ENCODE data around the gene NATD1.

Gene NATD1

DNA sequence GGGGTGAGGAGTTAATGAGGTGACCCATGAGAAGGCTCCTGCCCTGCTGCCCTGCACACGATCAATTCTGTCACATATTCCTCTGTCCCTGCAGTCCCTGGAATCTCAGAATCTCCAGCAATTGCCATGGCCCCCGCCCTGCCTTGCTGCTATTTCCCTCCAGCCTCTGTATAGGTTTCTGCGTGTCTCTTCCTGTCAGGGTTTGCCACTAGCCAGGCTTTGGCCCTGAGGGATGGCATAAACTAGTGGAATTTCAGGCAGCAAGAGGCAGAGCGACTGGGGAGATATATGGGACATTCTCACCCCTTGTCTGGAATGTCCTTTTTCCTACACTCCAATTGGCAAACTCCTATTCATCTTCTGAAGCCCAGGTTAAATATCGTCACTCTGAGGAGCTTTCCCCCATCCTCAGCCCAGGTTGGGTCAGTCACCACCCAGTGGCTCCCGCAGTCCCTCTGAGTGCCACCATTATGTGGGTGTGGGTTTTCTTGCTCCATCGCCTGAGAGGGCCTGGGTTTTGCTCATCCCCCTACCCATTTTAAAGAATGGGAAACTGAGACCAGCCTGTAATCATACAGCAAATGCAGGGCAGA, 15.5 kb upstream of the NATD1 start:
- TF ChIP-seq, protein P1, sequence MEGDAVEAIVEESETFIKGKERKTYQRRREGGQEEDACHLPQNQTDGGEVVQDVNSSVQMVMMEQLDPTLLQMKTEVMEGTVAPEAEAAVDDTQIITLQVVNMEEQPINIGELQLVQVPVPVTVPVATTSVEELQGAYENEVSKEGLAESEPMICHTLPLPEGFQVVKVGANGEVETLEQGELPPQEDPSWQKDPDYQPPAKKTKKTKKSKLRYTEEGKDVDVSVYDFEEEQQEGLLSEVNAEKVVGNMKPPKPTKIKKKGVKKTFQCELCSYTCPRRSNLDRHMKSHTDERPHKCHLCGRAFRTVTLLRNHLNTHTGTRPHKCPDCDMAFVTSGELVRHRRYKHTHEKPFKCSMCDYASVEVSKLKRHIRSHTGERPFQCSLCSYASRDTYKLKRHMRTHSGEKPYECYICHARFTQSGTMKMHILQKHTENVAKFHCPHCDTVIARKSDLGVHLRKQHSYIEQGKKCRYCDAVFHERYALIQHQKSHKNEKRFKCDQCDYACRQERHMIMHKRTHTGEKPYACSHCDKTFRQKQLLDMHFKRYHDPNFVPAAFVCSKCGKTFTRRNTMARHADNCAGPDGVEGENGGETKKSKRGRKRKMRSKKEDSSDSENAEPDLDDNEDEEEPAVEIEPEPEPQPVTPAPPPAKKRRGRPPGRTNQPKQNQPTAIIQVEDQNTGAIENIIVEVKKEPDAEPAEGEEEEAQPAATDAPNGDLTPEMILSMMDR (IDR thresholded peaks at IDR 0.05; ENCODE audit: borderline replicate concordance, control extremely low read depth, extremely low read depth, insufficient read depth, missing control alignments), result no peak
- in situ Hi-C loops (cut with MboI; ENCODE audit: low sequenced_read_pairs, unreplicated experiment), result no loop called here
- no peak for DNase-seq (ENCODE audit: low spot score)

DNA sequence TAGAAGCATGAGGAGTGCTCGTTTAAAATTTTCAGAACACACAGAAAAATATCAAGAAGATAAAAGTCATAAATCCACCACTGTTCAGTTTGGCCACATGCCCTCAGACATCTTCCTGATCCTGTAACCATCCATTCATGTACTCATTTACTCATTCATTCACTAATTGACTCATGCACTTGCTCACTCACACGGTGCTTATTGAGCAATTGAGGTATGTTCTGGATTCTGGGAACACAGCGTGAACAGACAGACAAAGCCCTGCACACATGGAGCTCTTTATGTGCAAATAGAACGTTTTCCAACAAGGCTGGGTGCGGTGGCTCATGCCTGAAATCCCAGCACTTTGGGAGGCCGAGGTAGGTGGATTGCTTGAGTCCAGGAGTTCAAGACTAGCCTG, 10.2 kb upstream of the NATD1 start:
- TF ChIP-seq, protein P1 (IDR thresholded peaks at IDR 0.05; ENCODE audit: borderline replicate concordance, control extremely low read depth, extremely low read depth, insufficient read depth, missing control alignments), result no peak
- DNase-seq (ENCODE audit: low spot score), result no peak
- in situ Hi-C loops (cut with MboI; ENCODE audit: low sequenced_read_pairs, unreplicated experiment), result no loop called here

DNA sequence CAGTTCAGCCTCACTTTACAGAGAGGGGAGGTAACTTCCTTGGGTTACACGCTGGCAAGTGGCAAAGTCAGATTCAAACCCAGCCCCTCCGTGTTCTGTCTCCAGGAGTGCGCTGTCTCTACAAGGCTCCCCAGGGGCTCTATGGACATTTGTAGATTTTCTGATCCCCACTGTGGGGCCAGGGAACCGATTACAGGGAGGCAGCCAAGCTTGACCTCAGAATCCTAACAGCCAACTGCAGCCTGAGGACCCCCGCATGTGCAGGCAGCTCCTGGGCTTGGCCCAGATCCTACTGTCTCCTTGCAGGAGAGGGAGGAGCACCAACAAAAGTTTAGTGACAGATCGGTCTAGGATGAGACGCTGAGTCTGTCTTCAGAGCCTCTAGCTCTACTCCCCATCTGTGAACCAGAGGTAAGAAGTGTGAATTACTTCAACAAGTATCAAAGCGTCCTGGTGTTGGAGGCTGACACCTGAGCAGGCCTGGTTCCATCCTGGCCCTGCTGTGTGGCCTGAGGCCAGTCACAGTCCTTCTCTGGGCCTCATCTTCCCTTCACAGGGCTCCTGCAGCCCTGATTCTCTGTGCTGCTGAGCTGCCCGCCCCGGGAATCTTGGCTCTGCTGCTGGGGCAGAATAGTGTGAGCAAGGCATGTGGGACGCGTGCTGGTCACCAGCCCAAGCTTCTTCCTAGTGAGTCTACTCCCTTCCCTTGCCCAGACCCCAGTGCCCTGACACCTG, 9.2 kb upstream of the NATD1 start:
- TF ChIP-seq, protein P1 (IDR thresholded peaks at IDR 0.05; ENCODE audit: borderline replicate concordance, control extremely low read depth, extremely low read depth, insufficient read depth, missing control alignments), result no peak
- no peak for DNase-seq (ENCODE audit: low spot score)
- in situ Hi-C loops (cut with MboI; ENCODE audit: low sequenced_read_pairs, unreplicated experiment), result no loop called here

DNA sequence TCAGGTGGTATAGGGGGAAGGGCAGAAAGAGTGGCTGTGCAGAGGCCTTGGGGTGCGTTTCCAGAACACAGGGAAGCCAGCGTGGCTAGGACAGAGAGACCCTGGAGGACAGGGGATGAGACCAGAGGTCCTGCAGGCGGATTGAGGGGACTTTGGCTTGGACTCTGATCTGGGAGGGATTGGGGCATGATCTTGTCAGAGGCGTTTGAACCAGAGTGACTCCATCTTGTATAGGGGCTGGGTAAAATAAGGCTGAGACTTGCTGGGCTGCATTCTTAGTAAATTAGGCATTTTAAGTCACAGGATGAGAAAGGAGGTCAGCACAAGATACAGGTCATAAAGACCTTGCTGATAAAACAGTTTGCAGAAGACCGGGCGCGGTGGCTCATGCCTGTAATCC, 5.4 kb upstream of the NATD1 start:
- no peak for DNase-seq (ENCODE audit: low spot score)
- TF ChIP-seq, protein P1 (IDR thresholded peaks at IDR 0.05; ENCODE audit: borderline replicate concordance, control extremely low read depth, extremely low read depth, insufficient read depth, missing control alignments), result no peak
- in situ Hi-C loops (cut with MboI; ENCODE audit: low sequenced_read_pairs, unreplicated experiment), result no loop called here

DNA sequence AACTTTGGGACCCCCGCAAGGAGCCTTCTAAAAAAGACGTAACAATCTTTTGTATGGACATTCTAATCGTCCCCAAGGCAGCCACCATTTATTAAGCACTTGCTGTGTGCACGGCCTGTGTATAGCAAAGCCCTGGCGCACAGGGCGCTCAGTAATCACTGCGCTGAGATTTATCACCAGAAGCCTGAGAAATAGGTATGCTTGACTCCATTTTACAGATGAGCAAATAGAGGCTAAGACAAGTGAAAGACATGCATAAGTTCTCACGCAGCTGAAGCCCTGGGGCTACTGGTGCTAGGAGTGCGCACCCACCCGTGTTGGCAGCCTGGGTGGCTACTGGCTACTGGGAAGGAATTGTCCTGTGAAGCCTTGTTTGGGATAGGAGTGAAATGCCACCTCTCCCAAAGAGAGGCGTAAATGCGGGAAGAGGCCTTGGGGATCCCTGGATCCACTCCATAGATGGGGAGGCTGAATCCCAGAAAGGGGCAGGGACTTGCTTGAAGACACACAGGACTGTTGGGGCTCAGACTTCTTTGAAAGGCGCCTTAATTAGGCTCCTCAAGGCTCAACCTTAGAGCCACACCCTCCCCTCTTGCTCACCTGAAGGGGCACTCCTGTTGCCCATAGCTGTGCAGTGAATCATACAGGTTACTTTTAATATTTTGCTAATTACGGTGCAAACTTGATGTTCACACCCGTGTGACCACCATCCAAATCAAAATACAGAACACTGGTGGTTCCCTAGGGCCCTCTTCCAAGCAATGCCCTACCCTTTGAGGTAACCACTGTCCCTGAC, 634 bp upstream of the NATD1 start:
- in situ Hi-C loops (cut with MboI; ENCODE audit: low sequenced_read_pairs, unreplicated experiment), result no loop called here
- TF ChIP-seq, protein P1 (IDR thresholded peaks at IDR 0.05; ENCODE audit: borderline replicate concordance, control extremely low read depth, extremely low read depth, insufficient read depth, missing control alignments), result no peak

DNA sequence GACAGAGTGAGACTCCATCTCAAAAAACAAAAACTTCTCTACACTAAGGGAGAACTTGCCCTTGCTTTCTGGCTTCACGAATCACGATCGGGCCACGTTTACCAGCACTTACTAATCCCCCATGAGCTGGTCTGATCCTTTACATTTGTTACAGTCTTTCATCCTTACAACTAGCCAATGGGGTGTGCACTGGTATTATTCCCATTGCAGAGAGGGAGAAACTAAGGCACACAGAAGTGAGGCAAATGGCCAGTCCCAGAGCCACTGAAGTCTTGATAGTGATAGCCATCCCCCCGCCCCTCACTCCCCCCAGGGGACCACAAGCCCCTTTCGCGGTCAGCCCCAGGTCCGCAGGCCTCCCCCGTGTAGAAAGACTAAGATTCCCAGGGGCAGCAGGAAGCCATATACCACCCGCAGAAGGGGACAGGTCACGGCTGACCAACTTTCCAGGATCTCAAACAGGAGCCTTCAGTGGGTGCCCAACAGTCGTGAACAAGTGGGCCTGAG, 868 bp downstream of the NATD1 start:
- TF ChIP-seq, protein P1 (IDR thresholded peaks at IDR 0.05; ENCODE audit: borderline replicate concordance, control extremely low read depth, extremely low read depth, insufficient read depth, missing control alignments), result no peak

More for the DNA sequence above, 634 bp upstream of the NATD1 start:
- no peak for DNase-seq (ENCODE audit: low spot score)

More for the DNA sequence above, 868 bp downstream of the NATD1 start:
- in situ Hi-C loops (cut with MboI; ENCODE audit: low sequenced_read_pairs, unreplicated experiment), result no loop called here
- DNase-seq (ENCODE audit: low spot score), result no peak

All from GM13976 (cell line).